HepG2 (cell line): Measurements from ENCODE around the gene SLC22A23. TPM values are rescaled to one million over a fixed set of nuclear protein-coding genes. Genes with fewer than 3 reads are reported as not detected.

Experiments used
- ARID5B ChIP-seq: IDR thresholded peaks from 2 replicates; pipeline ENCODE4 v1.4.0; 2020; ENCODE audit warnings: mild to moderate bottlenecking, missing genetic modification reagents
- GATAD2A ChIP-seq: IDR thresholded peaks from 2 replicates; pipeline ENCODE4 v1.6.1; 2016
- KDM1A ChIP-seq: IDR thresholded peaks from 2 replicates; pipeline ENCODE4 v1.6.1; 2016; ENCODE audit warnings: missing compliant biosample characterization
- MIXL1 ChIP-seq: IDR thresholded peaks from 2 replicates; pipeline ENCODE4 v1.6.1; 2016
- NAIF1 ChIP-seq: sonication (generic); formaldehyde crosslinking; IDR thresholded peaks from 2 replicates; pipeline ENCODE4 v1.5.0; 2020; ENCODE audit warnings: mild to moderate bottlenecking, missing genetic modification reagents, borderline replicate concordance
- NCOA5 ChIP-seq: sonication (generic); formaldehyde crosslinking; IDR thresholded peaks from 2 replicates; pipeline ENCODE4 v1.4.0; 2020; ENCODE audit warnings: missing genetic modification reagents
- PRDM15 ChIP-seq: sonication (generic); formaldehyde crosslinking; IDR thresholded peaks from 2 replicates; pipeline ENCODE4 v1.4.0; 2020; ENCODE audit warnings: missing genetic modification reagents
- SP1 ChIP-seq, 2 experiments: fragments of 450-650 bp in 1 of 2; sonication (generic) in 1 of 2; formaldehyde crosslinking in 1 of 2; IDR thresholded peaks; 2 replicates each; pipeline versions ENCODE4 v1.4.0 to v1.6.1; 2016 to 2020; ENCODE audit warnings: missing genetic modification reagents in 1 of 2
- STAT5B ChIP-seq: sonication (generic); formaldehyde crosslinking; IDR thresholded peaks from 2 replicates; pipeline ENCODE4 v1.4.0; 2020; ENCODE audit warnings: missing genetic modification reagents
- TEAD3 ChIP-seq: optimal IDR thresholded peaks from 2 replicates; pipeline ENCODE3; 2016; ENCODE audit warnings: borderline replicate concordance
- ZBTB20 ChIP-seq: sonication (generic); formaldehyde crosslinking; IDR thresholded peaks from 2 replicates; pipeline ENCODE4 v1.8.1; 2023; ENCODE audit warnings: missing genetic modification reagents, low read depth, mild to moderate bottlenecking, borderline replicate concordance
- ZEB1 ChIP-seq: IDR thresholded peaks from 2 replicates; pipeline ENCODE4 v1.6.1; 2012; ENCODE audit warnings: mild to moderate bottlenecking, low read depth, inconsistent platforms; ENCODE audit not compliant: insufficient replicate concordance
- ZNF441 ChIP-seq: sonication (generic); formaldehyde crosslinking; IDR thresholded peaks from 2 replicates; pipeline ENCODE4 v1.7.0; 2021; ENCODE audit warnings: missing genetic modification reagents, borderline replicate concordance
- ZNF713 ChIP-seq: sonication (generic); formaldehyde crosslinking; IDR thresholded peaks from 2 replicates; pipeline ENCODE4 v1.4.0; 2020; ENCODE audit warnings: mild to moderate bottlenecking, missing genetic modification reagents
- ZSCAN25 ChIP-seq: sonication (generic); formaldehyde crosslinking; IDR thresholded peaks from 2 replicates; pipeline ENCODE4 v1.8.0; 2022; ENCODE audit warnings: mild to moderate bottlenecking, missing genetic modification reagents
- polyA plus RNA-seq, 8 experiments: library from polyadenylated mRNA; depleted of rRNA in 3 of 8; stranded (reverse) in 7 of 8; unstranded in 1 of 8; fragments of >200 nt; fragmentation: Illumina TruSeq in 4 of 8; extraction: Trizol in 4 of 8; gene quantifications; 2 replicates each; pipeline versions ENCODE4 v1.2.1 to v1.2.3, GENCODE V29; 2011 to 2016; ENCODE audit warnings: low read depth in 4 of 8, missing spikeins in 1 of 8, mixed read lengths in 1 of 8; ENCODE audit not compliant: insufficient read depth in 1 of 8
- total RNA-seq, 5 experiments: library from RNA; depleted of rRNA; stranded (reverse); fragments of >200 nt; fragmentation: Illumina TruSeq; extraction: Trizol; gene quantifications; 2 replicates each; pipeline ENCODE4 v1.2.3, GENCODE V29; 2016; ENCODE audit warnings: low read depth in 1 of 5
- TF ChIP-seq, protein P1 (sequence below): sonication (generic); formaldehyde crosslinking; IDR thresholded peaks from 2 replicates; pipeline ENCODE4 v1.8.1; 2023; ENCODE audit warnings: mild to moderate bottlenecking, missing genetic modification reagents, borderline replicate concordance
- TF ChIP-seq, protein P2 (sequence below): sonication (generic); formaldehyde crosslinking; IDR thresholded peaks from 2 replicates; pipeline ENCODE4 v1.4.0; 2020; ENCODE audit warnings: mild to moderate bottlenecking, missing genetic modification reagents

SLC22A23 gene
- total and polyA plus RNA-seq, 2 of the 13 experiments (the other 11 are each of a cell fraction or from before 2014, with no cell fraction given) = 11.8 to 17.5 TPM

- peak; percentile 55; the same call in 1 of the 2 replicates for TF ChIP-seq PRDM15 (CRISPR knock-in tag)
- peak; percentile 49; the same call in 1 of the 2 replicates for TF ChIP-seq ARID5B
- peak; percentile 26 for TF ChIP-seq TEAD3
- TF ChIP-seq GATAD2A = no peak; the same call in 1 of the 2 replicates
- TF ChIP-seq ZNF441 (CRISPR knock-in tag) = peak; percentile 32; the same call in 1 of the 2 replicates
- TF ChIP-seq NCOA5 = no peak
- no peak for TF ChIP-seq ZNF713 (CRISPR knock-in tag)
- no peak for TF ChIP-seq SP1 (IDR thresholded peaks at IDR 0.05)
- no peak for TF ChIP-seq SP1 (CRISPR knock-in tag; IDR thresholded peaks at IDR 0.05)
- TF ChIP-seq NAIF1 = no peak
- TF ChIP-seq KDM1A (CRISPR knock-in tag) = no peak
- TF ChIP-seq, protein P1, sequence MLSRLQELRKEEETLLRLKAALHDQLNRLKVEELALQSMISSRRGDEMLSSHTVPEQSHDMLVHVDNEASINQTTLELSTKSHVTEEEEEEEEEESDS = no peak
- 0 out of 2 replicates have a peak, but pooled peaks have one; percentile 9 for TF ChIP-seq MIXL1 (CRISPR knock-in tag)
- TF ChIP-seq ZSCAN25 (CRISPR knock-in tag) = no peak
- no peak for TF ChIP-seq ZEB1
- no peak for TF ChIP-seq ZBTB20 (CRISPR knock-in tag)
- no peak for TF ChIP-seq STAT5B
- TF ChIP-seq, protein P2, sequence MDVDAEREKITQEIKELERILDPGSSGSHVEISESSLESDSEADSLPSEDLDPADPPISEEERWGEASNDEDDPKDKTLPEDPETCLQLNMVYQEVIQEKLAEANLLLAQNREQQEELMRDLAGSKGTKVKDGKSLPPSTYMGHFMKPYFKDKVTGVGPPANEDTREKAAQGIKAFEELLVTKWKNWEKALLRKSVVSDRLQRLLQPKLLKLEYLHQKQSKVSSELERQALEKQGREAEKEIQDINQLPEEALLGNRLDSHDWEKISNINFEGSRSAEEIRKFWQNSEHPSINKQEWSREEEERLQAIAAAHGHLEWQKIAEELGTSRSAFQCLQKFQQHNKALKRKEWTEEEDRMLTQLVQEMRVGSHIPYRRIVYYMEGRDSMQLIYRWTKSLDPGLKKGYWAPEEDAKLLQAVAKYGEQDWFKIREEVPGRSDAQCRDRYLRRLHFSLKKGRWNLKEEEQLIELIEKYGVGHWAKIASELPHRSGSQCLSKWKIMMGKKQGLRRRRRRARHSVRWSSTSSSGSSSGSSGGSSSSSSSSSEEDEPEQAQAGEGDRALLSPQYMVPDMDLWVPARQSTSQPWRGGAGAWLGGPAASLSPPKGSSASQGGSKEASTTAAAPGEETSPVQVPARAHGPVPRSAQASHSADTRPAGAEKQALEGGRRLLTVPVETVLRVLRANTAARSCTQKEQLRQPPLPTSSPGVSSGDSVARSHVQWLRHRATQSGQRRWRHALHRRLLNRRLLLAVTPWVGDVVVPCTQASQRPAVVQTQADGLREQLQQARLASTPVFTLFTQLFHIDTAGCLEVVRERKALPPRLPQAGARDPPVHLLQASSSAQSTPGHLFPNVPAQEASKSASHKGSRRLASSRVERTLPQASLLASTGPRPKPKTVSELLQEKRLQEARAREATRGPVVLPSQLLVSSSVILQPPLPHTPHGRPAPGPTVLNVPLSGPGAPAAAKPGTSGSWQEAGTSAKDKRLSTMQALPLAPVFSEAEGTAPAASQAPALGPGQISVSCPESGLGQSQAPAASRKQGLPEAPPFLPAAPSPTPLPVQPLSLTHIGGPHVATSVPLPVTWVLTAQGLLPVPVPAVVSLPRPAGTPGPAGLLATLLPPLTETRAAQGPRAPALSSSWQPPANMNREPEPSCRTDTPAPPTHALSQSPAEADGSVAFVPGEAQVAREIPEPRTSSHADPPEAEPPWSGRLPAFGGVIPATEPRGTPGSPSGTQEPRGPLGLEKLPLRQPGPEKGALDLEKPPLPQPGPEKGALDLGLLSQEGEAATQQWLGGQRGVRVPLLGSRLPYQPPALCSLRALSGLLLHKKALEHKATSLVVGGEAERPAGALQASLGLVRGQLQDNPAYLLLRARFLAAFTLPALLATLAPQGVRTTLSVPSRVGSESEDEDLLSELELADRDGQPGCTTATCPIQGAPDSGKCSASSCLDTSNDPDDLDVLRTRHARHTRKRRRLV = no peak
Measured at GRCh38 chr6:3356056-3356823, 100.6 kb downstream of the SLC22A23 start (continued).
